Activated CD8-positive, alpha-beta memory T cell treated with anti-CD3 and anti-CD28 coated beads, Interleukin-2, amount 10 ng/mL, durations not matched to agents 7 days and 5 days (primary cell): ENCODE measurements around the gene PLPP4. TPM values are rescaled to one million over a fixed set of nuclear protein-coding genes. Genes with fewer than 3 reads are reported as not detected.

Source experiments
- ATAC-seq: fragments of 150-1000 bp; cut with Tn5 transposase; one replicate; pipeline ENCODE4 v1.10.0; 2021; ENCODE audit warnings: moderate library complexity
- CTCF ChIA-PET: fragments of 350-600 bp; sonication (Branson Sonifier 250); formaldehyde crosslinking; loops from one replicate; lab custom pipeline; 2021; ENCODE audit warnings: antibody characterized with exemption; lab: Charles Lee
- DNase-seq: peaks from one replicate; pipeline ENCODE4 v3.0.0-alpha.2; 2020
- H3K27ac Mint-ChIP-seq: one replicate; pipeline ENCODE4 v1.8.0; 2021; ENCODE audit warnings: mild to moderate bottlenecking, mixed read lengths
- H3K27me3 Mint-ChIP-seq: one replicate; pipeline ENCODE4 v1.8.0; 2021; ENCODE audit warnings: mixed read lengths
- H3K36me3 Mint-ChIP-seq: one replicate; pipeline ENCODE4 v1.8.0; 2021; ENCODE audit warnings: mild to moderate bottlenecking, mixed read lengths
- H3K4me1 Mint-ChIP-seq: one replicate; pipeline ENCODE4 v1.8.0; 2021; ENCODE audit warnings: mixed read lengths
- H3K4me3 Mint-ChIP-seq: one replicate; pipeline ENCODE4 v1.8.0; 2021; ENCODE audit warnings: mild to moderate bottlenecking, moderate library complexity, mixed read lengths
- H3K9me3 Mint-ChIP-seq: one replicate; pipeline ENCODE4 v1.8.0; 2022; ENCODE audit warnings: low read depth, mixed read lengths
- total RNA-seq, 2 experiments: library from RNA; stranded (reverse); gene quantifications; one replicate each; pipeline ENCODE4 v1.2.3, GENCODE V29; 2021

The PLPP4 gene
- total RNA-seq, 2 experiments from 2014 or later = not detected

- DNase-seq = no peak
- Mint-ChIP-seq H3K9me3 (no peaks in the 10 kb centered on the region), H3K4me3 (no peak overlapping the region), H3K27ac (no peak overlapping the region), H3K27me3 (peaks cover 29% of the 10 kb centered on the region), H3K36me3 (no peaks in the 10 kb centered on the region), H3K4me1 (no peaks in the 10 kb centered on the region)
- CTCF ChIA-PET = no interaction called here
- no peak for ATAC-seq
Observed at GRCh38 chr10:120432209-120432608, 24.8 kb upstream of the PLPP4 start.

- Mint-ChIP-seq H3K27ac (no peak overlapping the region), H3K36me3 (no peaks in the 10 kb centered on the region), H3K4me1 (no peaks in the 10 kb centered on the region), H3K9me3 (no peaks in the 10 kb centered on the region), H3K27me3 (peaks cover 29% of the 10 kb centered on the region), H3K4me3 (no peak overlapping the region)
- CTCF ChIA-PET = no interaction called here
- DNase-seq (no peak), ATAC-seq (no peak)
Observed at GRCh38 chr10:120433141-120433540, 23.9 kb upstream of the PLPP4 start.

GRCh38 chr10:120436439-120437112 lies 20.5 kb upstream of the PLPP4 start:
- Mint-ChIP-seq H3K27me3 (peaks cover 15% of the 10 kb centered on the region), H3K27ac (no peak overlapping the region), H3K9me3 (no peaks in the 10 kb centered on the region), H3K4me3 (no peak overlapping the region), H3K4me1 (no peaks in the 10 kb centered on the region), H3K36me3 (no peaks in the 10 kb centered on the region)
- no peak for ATAC-seq
- DNase-seq = no peak
- CTCF ChIA-PET = no interaction called here

- DNase-seq (no peak), ATAC-seq (no peak)
- no peaks in the 10 kb centered on the region for H3K9me3 Mint-ChIP-seq
- H3K36me3 Mint-ChIP-seq = no peaks in the 10 kb centered on the region
- H3K4me3 Mint-ChIP-seq = no peak overlapping the region
- H3K4me1 Mint-ChIP-seq = no peaks in the 10 kb centered on the region
- peaks cover 6% of the 10 kb centered on the region for H3K27me3 Mint-ChIP-seq
- CTCF ChIA-PET = interaction anchor here (0.8 kb wide), 1 partner anchor 15 kb away, joined by 3 read pairs; no protein-coding TSS in a partner anchor
- no peak overlapping the region for H3K27ac Mint-ChIP-seq
Observed at GRCh38 chr10:120437541-120437940, 19.5 kb upstream of the PLPP4 start.

GRCh38 chr10:120451968-120452367 lies 5.1 kb upstream of the PLPP4 start:
- Mint-ChIP-seq H3K36me3 (peaks cover 2% of the 10 kb centered on the region), H3K27ac (no peak overlapping the region), H3K4me1 (no peaks in the 10 kb centered on the region), H3K9me3 (no peaks in the 10 kb centered on the region), H3K4me3 (no peak overlapping the region), H3K27me3 (peaks cover 18% of the 10 kb centered on the region)
- CTCF ChIA-PET = no interaction called here
- DNase-seq (no peak), ATAC-seq (no peak)

- no peaks in the 10 kb centered on the region for H3K9me3 Mint-ChIP-seq
- H3K36me3 Mint-ChIP-seq = peaks cover 2% of the 10 kb centered on the region
- DNase-seq (no peak), ATAC-seq (no peak)
- peaks cover 29% of the 10 kb centered on the region for H3K27me3 Mint-ChIP-seq
- no peak overlapping the region for H3K4me3 Mint-ChIP-seq
- CTCF ChIA-PET = interaction anchor here (0.6 kb wide), 1 partner anchor 1440 kb away, joined by 3 read pairs; no protein-coding TSS in a partner anchor
- H3K27ac Mint-ChIP-seq = no peak overlapping the region
- H3K4me1 Mint-ChIP-seq = no peaks in the 10 kb centered on the region
Observed at GRCh38 chr10:120453319-120453718, 3.7 kb upstream of the PLPP4 start.

- H3K4me1 Mint-ChIP-seq = no peaks in the 10 kb centered on the region
- DNase-seq (no peak), ATAC-seq (no peak)
- H3K9me3 Mint-ChIP-seq = no peaks in the 10 kb centered on the region
- CTCF ChIA-PET = no interaction called here
- peaks cover 3% of the 10 kb centered on the region for H3K36me3 Mint-ChIP-seq
- peaks cover 34% of the 10 kb centered on the region for H3K27me3 Mint-ChIP-seq
- H3K27ac Mint-ChIP-seq = no peak overlapping the region
- H3K4me3 Mint-ChIP-seq = no peak overlapping the region
Observed at GRCh38 chr10:120453886-120454285, 3.1 kb upstream of the PLPP4 start.

GRCh38 chr10:120455004-120455403 lies 2.0 kb upstream of the PLPP4 start:
- no peak overlapping the region for H3K27ac Mint-ChIP-seq
- ATAC-seq (no peak), DNase-seq (no peak)
- H3K9me3 Mint-ChIP-seq = no peaks in the 10 kb centered on the region
- H3K36me3 Mint-ChIP-seq = peaks cover 3% of the 10 kb centered on the region
- no peak overlapping the region for H3K4me3 Mint-ChIP-seq
- CTCF ChIA-PET = no interaction called here
- no peaks in the 10 kb centered on the region for H3K4me1 Mint-ChIP-seq
- H3K27me3 Mint-ChIP-seq = peaks cover 37% of the 10 kb centered on the region

- DNase-seq (no peak), ATAC-seq (no peak)
- Mint-ChIP-seq H3K36me3 (peaks cover 3% of the 10 kb centered on the region), H3K9me3 (no peaks in the 10 kb centered on the region), H3K27ac (no peak overlapping the region), H3K27me3 (peaks cover 37% of the 10 kb centered on the region), H3K4me1 (no peaks in the 10 kb centered on the region), H3K4me3 (no peak overlapping the region)
- CTCF ChIA-PET = no interaction called here
Observed at GRCh38 chr10:120455606-120456005, 1.4 kb upstream of the PLPP4 start.

GRCh38 chr10:120456143-120456625 lies 843 bp upstream of the PLPP4 start:
- CTCF ChIA-PET = no interaction called here
- peaks cover 3% of the 10 kb centered on the region for H3K36me3 Mint-ChIP-seq
- no peaks in the 10 kb centered on the region for H3K9me3 Mint-ChIP-seq
- DNase-seq (no peak), ATAC-seq (no peak)
- H3K4me1 Mint-ChIP-seq = no peaks in the 10 kb centered on the region
- H3K27ac Mint-ChIP-seq = no peak overlapping the region
- no peak overlapping the region for H3K4me3 Mint-ChIP-seq
- peaks cover 37% of the 10 kb centered on the region for H3K27me3 Mint-ChIP-seq

GRCh38 chr10:120457431-120458172 lies 575 bp downstream of the PLPP4 start:
- CTCF ChIA-PET = no interaction called here
- no peaks in the 10 kb centered on the region for H3K4me1 Mint-ChIP-seq
- no peak overlapping the region for H3K27ac Mint-ChIP-seq
- H3K4me3 Mint-ChIP-seq = no peak overlapping the region
- ATAC-seq = no peak
- DNase-seq = no peak
- peaks cover 3% of the 10 kb centered on the region for H3K36me3 Mint-ChIP-seq
- peaks cover 37% of the 10 kb centered on the region for H3K27me3 Mint-ChIP-seq
- H3K9me3 Mint-ChIP-seq = no peaks in the 10 kb centered on the region

- no peak for DNase-seq
Observed at GRCh38 chr10:120458432-120458831, 1.4 kb downstream of the PLPP4 start.

GRCh38 chr10:120459185-120459584 lies 2.2 kb downstream of the PLPP4 start:
- H3K36me3 Mint-ChIP-seq = peaks cover 3% of the 10 kb centered on the region
- no peak overlapping the region for H3K4me3 Mint-ChIP-seq
- no peaks in the 10 kb centered on the region for H3K4me1 Mint-ChIP-seq
- no peak overlapping the region for H3K27ac Mint-ChIP-seq
- DNase-seq (no peak), ATAC-seq (no peak)
- no peaks in the 10 kb centered on the region for H3K9me3 Mint-ChIP-seq
- CTCF ChIA-PET = no interaction called here
- H3K27me3 Mint-ChIP-seq = peaks cover 37% of the 10 kb centered on the region

More at GRCh38 chr10:120458432-120458831, 1.4 kb downstream of the PLPP4 start:
- Mint-ChIP-seq H3K9me3 (no peaks in the 10 kb centered on the region), H3K36me3 (peaks cover 3% of the 10 kb centered on the region), H3K27ac (no peak overlapping the region), H3K4me3 (no peak overlapping the region), H3K4me1 (no peaks in the 10 kb centered on the region), H3K27me3 (peaks cover 37% of the 10 kb centered on the region)
- no peak for ATAC-seq
- CTCF ChIA-PET = no interaction called here

GRCh38 chr10:120460186-120460585 lies 3.2 kb downstream of the PLPP4 start:
- Mint-ChIP-seq H3K27ac (no peak overlapping the region), H3K27me3 (peaks cover 30% of the 10 kb centered on the region), H3K4me3 (no peak overlapping the region), H3K36me3 (peaks cover 3% of the 10 kb centered on the region), H3K4me1 (no peaks in the 10 kb centered on the region), H3K9me3 (no peaks in the 10 kb centered on the region)
- no peak for ATAC-seq
- CTCF ChIA-PET = no interaction called here
- no peak for DNase-seq
